ENCODE results near the gene RETREG1. TPM values are rescaled to one million over a fixed set of nuclear protein-coding genes. Genes with fewer than 3 reads are reported as not detected.

RETREG1 gene
- total RNA-seq, 1 donor from 2014 or later, result 15.8 TPM

- Mint-ChIP-seq H3K27me3 (ENCODE audit: unreplicated experiment) (no peaks in the 10 kb centered on the region), H3K36me3 (ENCODE audit: low read depth, unreplicated experiment) (peaks cover 2% of the 10 kb centered on the region), H3K4me1 (ENCODE audit: unreplicated experiment) (no peaks in the 10 kb centered on the region), H3K27ac (ENCODE audit: unreplicated experiment) (no peak overlapping the region), H3K4me3 (ENCODE audit: unreplicated experiment) (no peak overlapping the region), H3K9me3 (ENCODE audit: unreplicated experiment) (no peaks in the 10 kb centered on the region)
- no peak for DNase-seq (ENCODE audit: low spot score)
- no peak for TF ChIP-seq CTCF (IDR thresholded peaks at IDR 0.05; ENCODE audit: unreplicated experiment)
Observed at GRCh38 chr5:16561660-16562059, 55.1 kb downstream of the RETREG1 start.

GRCh38 chr5:16559702-16560101 lies 57.1 kb downstream of the RETREG1 start:
- DNase-seq (ENCODE audit: low spot score), result no peak
- no peaks in the 10 kb centered on the region for H3K9me3 Mint-ChIP-seq (ENCODE audit: unreplicated experiment)
- no peaks in the 10 kb centered on the region for H3K4me1 Mint-ChIP-seq (ENCODE audit: unreplicated experiment)
- no peak overlapping the region for H3K27ac Mint-ChIP-seq (ENCODE audit: unreplicated experiment)
- no peak for TF ChIP-seq CTCF (IDR thresholded peaks at IDR 0.05; ENCODE audit: unreplicated experiment)
- no peak overlapping the region for H3K4me3 Mint-ChIP-seq (ENCODE audit: unreplicated experiment)
- H3K36me3 Mint-ChIP-seq (ENCODE audit: low read depth, unreplicated experiment), result no peaks in the 10 kb centered on the region
- H3K27me3 Mint-ChIP-seq (ENCODE audit: unreplicated experiment), result no peaks in the 10 kb centered on the region

GRCh38 chr5:16558984-16559629 lies 57.7 kb downstream of the RETREG1 start:
- H3K36me3 Mint-ChIP-seq (ENCODE audit: low read depth, unreplicated experiment), result no peaks in the 10 kb centered on the region
- TF ChIP-seq CTCF (IDR thresholded peaks at IDR 0.05; ENCODE audit: unreplicated experiment), result no peak
- no peak overlapping the region for H3K27ac Mint-ChIP-seq (ENCODE audit: unreplicated experiment)
- H3K9me3 Mint-ChIP-seq (ENCODE audit: unreplicated experiment), result no peaks in the 10 kb centered on the region
- H3K4me1 Mint-ChIP-seq (ENCODE audit: unreplicated experiment), result no peaks in the 10 kb centered on the region
- H3K27me3 Mint-ChIP-seq (ENCODE audit: unreplicated experiment), result no peaks in the 10 kb centered on the region
- DNase-seq (ENCODE audit: low spot score), result no peak
- H3K4me3 Mint-ChIP-seq (ENCODE audit: unreplicated experiment), result no peak overlapping the region

- no peaks in the 10 kb centered on the region for H3K27me3 Mint-ChIP-seq (ENCODE audit: unreplicated experiment)
- H3K4me1 Mint-ChIP-seq (ENCODE audit: unreplicated experiment), result no peaks in the 10 kb centered on the region
- no peak for TF ChIP-seq CTCF (IDR thresholded peaks at IDR 0.05; ENCODE audit: unreplicated experiment)
- DNase-seq (ENCODE audit: low spot score), result no peak
- H3K4me3 Mint-ChIP-seq (ENCODE audit: unreplicated experiment), result no peak overlapping the region
- no peaks in the 10 kb centered on the region for H3K9me3 Mint-ChIP-seq (ENCODE audit: unreplicated experiment)
- H3K27ac Mint-ChIP-seq (ENCODE audit: unreplicated experiment), result no peak overlapping the region
- no peaks in the 10 kb centered on the region for H3K36me3 Mint-ChIP-seq (ENCODE audit: low read depth, unreplicated experiment)
Observed at GRCh38 chr5:16557477-16557876, 59.3 kb downstream of the RETREG1 start.

GRCh38 chr5:16554110-16554509 lies 62.7 kb downstream of the RETREG1 start:
- no peaks in the 10 kb centered on the region for H3K9me3 Mint-ChIP-seq (ENCODE audit: unreplicated experiment)
- no peaks in the 10 kb centered on the region for H3K36me3 Mint-ChIP-seq (ENCODE audit: low read depth, unreplicated experiment)
- peaks cover 2% of the 10 kb centered on the region for H3K27me3 Mint-ChIP-seq (ENCODE audit: unreplicated experiment)
- H3K27ac Mint-ChIP-seq (ENCODE audit: unreplicated experiment), result no peak overlapping the region
- no peaks in the 10 kb centered on the region for H3K4me1 Mint-ChIP-seq (ENCODE audit: unreplicated experiment)
- TF ChIP-seq CTCF (IDR thresholded peaks at IDR 0.05; ENCODE audit: unreplicated experiment), result no peak
- no peak overlapping the region for H3K4me3 Mint-ChIP-seq (ENCODE audit: unreplicated experiment)
- DNase-seq (ENCODE audit: low spot score), result no peak
